HG03378 (cell line): Measurements from ENCODE around the gene KCNMA1.
"Not testable (repeated sequence)": the region's sequence is repeated elsewhere in the genome, so short reads cannot be mapped to it uniquely, and the experiment has no call there.

Experiments used
- ATAC-seq: cut with Tn5 transposase; IDR thresholded peaks from one replicate; pipeline ENCODE4 v1.9.1; 2021; ENCODE audit warnings: mild to moderate bottlenecking, moderate library complexity; ENCODE audit not compliant: unreplicated experiment

The KCNMA1 gene

DNA sequence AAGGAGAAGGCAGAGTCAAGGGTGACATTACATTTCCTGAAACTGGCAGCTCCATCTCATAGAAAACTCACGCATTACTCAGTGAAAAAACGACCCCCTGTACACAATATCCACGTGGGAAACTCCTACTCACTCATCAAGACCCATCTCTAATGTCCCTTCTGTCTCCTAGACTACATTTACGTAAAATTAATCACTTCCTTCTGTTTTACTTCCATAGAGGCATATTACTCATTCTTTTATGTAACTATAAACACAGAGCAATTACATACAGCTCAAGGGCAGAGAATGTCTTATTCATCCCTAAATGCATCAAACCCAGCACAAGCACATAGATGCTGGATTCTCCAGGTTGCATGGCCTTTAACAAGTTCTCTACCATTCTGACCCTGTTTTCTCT, 281.8 kb downstream of the KCNMA1 start:
- ATAC-seq, result no peak

DNA sequence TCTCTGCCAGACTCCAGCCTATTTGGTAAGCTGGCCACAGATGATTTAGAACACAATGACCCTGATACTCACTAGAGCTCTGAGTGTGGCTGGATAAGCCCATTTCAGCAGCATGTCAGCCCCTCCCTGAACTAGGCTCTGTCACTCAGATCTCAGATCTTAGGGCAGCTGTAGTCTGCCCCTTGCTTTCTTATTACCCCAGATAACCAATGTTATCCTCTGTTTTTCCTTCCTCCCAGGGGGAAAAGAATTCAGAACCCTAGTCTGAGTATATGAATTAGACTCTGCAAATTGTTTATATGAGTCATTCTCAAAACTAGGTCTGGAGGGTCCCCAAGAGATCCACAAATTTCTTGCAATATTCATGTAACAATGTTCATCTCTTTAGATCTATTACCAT, 286.2 kb downstream of the KCNMA1 start:
- ATAC-seq, result no peak

DNA sequence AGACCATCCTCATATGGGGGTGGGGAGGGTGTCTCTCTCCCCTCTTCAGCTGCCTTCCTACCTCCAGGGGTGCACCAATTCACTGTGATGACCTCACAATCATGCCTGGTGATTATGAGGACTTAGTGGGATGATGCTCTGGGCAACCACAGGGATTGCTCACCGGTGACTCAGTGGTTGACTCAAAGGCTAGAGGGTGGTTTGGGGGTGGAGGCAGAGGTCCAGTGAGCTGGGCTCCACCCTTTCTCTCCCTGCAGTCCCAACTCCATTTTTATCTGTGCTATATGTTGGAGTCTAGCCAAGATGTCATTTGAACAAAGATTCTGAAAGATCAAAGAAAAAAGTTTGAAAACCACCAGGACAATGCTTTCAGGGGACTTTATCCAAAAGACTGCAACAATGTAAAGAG, 286.9 kb downstream of the KCNMA1 start:
- no peak for ATAC-seq

DNA sequence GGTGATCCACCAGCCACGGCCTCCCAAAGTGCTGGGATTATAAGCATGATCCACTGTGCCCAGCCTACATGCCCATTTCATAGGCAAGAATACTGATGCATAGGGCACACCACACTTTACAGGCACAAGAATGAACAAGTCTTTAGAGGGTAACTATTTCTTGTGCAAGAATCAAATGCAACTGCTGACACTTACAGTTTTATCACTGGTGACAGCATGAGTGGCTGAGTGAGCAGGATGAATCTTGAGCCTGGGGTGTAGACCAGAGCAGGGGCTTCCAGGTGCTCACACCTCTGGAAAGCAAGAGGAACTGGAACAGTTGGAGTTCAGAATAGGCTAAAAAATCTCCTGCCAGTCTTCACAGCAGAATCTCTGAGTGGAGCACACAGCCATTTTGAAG, 287.5 kb downstream of the KCNMA1 start:
- no peak for ATAC-seq

DNA sequence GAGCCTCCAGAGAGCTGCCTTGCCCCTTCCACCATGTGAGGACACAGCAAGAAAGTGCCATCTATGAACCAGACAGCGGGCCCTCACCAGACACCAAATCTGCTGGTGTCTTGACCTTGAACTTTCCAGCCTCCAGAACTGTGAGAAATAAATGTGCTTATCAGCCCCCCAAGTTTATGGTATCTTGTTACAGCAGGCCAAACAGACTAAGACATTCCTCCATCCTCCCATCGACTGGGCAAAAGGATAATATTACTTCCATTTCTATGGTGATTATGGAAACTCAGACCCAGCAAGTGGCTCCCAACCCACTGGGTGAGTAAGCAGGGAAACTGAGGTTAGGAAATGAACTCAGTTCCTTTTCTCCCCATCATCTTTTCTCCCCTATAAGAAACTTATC, 288.4 kb downstream of the KCNMA1 start:
- ATAC-seq, result no peak

DNA sequence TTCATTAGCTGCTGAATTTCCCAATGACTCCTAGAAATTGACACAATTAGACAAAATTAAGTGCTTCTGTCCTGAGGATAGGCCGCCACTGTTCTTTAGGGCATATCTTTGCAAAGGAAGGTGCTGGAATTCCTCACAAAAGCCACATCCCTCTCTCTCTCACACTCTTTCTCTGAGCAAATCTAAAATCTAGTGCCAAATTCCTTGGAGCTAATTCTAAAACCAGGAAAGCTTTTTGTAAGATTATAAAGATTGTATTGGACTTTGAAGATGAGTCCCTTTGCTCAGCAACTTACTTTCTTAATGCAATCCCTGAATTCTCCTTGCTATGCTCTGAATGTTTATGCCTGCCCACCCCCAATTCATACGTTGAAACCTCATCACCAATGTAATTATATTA, 288.9 kb downstream of the KCNMA1 start:
- ATAC-seq, result no peak

DNA sequence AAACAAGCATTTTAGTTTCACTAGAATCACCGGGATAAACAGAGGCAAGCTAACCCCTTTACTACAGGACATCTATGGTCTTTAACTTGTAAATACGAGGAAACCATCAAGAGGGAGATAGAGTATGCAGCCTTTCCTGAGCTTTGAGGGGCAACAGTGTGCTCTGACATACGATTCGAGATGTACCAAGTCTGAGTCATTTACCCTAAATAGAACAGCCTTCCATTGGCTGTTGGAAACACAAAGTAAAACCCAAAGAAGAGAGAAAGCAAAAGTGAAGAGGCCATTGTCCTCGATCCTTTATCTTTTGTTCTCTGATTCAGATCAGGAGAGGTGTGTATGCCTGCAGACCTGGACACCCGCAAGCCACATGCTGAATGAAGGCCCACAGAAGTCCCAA, 289.5 kb downstream of the KCNMA1 start:
- no peak for ATAC-seq

DNA sequence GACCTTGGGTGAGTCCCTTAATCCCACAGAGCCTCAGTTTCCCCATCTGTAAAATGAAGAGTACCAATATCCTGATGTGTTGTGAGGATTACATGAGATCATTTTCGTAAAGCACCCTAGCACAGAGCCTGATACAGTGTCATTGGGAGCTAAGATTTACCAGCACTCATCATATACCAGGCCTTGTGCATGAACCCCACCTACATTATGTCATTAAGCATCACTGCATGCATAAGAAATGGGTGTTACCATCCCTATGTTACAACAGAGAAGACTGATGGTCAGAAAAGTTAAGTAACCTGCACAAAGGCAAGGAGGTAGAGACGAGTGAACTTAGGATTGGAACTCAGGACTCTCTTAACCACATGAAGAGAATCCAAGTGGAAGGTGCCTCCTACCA, 290.6 kb downstream of the KCNMA1 start:
- ATAC-seq, result no peak

DNA sequence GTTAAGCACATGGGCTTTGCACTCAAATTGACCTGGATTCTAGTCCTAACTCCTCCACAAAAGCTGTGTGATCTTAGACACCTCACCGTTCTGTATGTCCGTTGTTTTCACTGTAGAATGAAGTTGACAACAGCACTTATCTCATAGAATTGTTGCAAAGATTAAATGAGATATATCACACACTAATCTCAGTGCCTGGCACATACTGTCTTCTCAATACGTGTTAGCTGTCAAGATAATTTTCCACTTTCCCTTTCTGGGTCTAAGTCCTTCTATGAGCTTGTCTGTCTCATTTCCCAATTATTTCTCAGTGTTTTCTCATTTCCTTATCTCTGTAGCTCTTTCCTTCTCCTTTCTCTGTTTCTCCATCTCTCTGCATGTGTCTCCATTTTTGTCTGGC, 296.6 kb downstream of the KCNMA1 start:
- no peak for ATAC-seq

DNA sequence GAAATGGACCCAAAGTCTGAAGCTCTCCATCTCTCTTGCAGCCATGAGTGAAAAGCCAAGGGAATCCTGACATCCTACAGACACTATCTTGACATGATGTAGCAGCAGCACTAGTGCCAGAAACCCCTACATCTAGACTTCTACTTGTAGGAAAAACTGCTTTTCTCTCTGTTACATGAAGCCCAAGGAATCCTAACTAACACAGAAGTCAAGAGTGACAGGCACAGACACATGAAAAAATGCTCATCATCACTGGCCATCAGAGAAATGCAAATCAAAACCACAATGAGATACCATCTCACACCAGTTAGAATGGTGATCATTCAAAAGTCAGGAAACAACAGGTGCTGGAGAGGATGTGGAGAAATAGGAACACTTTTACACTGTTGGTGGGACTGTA, 297.7 kb downstream of the KCNMA1 start:
- ATAC-seq, result not testable (repeated sequence)

DNA sequence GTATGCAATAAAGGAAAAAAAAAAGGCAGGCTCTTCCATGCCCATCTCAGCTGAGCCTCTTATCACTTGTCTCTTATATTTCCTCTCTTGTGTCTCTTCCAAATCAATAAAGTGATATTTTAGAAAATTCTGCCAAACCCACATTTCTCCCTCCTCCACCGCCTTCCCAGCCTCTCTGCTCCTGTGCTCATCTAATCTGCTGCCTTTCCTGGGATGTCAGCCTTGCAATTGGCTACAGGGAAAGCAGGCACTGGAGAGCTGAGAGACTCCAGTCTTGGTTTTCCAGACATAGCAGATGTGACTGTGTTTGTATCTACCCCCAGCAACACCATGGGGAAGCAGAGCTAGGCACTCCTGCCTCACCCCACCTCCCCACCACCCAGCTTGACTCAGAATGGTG, 298.4 kb downstream of the KCNMA1 start:
- no peak for ATAC-seq

DNA sequence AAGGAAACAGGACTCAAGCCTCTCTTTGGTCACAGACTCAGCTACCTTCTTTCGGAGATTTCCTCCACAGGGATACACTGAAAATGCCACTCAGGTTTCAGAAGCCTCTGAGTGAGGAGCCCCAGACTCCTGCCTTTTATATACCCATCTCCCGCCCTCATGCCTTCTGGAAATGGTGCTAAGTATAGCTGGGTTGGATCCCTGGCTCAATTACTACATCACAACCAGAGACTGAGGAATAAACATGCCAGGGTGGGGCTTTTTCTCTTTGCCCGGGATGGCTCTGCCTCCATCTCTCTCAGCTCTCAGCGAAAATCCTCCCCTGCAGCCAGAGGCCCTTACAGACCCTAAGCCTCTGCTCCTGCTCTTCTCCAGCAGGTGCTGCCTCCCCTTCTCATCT, 299.5 kb downstream of the KCNMA1 start:
- no peak for ATAC-seq

DNA sequence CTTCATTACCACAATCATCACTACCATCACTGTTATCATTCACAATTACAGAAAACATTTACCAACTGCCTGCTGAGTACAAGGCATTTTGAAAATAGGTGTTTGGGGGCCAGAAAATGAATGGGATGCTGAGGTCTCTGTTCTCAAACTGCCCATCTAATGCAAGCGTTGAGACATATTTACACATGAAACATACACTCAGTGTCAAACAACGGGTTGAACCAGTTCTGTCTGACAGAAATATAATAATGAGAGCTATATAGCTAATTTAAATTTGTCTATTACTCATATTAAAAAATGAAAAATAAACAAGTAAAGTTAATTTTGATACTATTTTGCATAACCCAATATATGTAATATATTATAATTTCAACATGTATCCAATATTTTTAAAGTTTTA, 303.1 kb downstream of the KCNMA1 start:
- no peak for ATAC-seq

DNA sequence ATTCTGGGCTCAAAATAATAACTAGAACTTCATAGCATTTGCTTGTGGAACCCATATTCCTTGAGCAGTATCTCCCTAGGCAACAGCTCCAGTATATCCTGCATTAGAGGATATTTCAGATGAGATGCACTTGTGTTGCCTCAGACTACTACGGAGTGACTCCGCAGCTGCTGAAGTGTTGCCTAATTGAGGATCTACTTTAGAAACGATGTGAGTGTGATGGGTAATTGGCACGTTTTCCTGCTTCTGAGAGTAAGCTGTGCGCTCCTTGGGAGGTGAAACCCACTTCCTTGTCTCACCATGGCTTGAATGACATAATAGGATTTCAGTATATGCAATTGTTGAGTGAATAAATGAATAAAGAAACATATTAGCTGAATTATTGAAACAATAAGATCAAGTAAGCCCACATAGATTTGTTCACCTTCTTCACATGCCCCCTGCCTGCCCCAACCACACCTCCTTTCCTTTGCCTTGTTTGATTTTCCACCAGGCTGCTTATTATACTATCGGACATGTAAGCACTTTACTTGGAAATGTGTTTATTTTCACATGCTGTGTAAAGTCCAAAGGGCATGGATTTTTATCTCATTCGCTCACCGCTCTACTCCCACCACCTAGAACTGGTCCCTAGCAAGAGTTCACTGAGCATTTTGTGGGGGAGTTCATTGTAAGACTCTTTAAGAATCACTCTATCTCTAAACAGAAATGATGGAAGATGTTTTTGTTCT, 303.8 kb downstream of the KCNMA1 start:
- no peak for ATAC-seq

DNA sequence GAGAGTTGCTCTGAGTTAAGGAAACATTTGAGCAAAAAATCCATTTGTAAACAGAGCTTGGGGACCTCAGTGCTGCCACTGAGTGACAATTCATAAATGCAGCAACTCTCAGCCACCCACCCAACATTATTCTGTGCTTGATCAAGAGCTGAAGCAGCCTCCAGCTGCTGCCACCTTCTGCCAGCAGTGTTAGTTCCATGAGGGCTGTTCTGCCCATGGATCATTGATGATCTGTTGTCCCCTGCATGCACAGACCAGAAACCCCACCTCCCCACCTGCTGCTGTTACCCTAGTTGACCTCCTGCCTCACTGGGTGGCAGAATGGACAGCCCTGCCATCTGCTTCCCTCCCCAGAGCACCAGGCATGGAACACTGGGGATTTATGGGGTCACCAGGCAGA, 305.4 kb downstream of the KCNMA1 start:
- ATAC-seq, result no peak

DNA sequence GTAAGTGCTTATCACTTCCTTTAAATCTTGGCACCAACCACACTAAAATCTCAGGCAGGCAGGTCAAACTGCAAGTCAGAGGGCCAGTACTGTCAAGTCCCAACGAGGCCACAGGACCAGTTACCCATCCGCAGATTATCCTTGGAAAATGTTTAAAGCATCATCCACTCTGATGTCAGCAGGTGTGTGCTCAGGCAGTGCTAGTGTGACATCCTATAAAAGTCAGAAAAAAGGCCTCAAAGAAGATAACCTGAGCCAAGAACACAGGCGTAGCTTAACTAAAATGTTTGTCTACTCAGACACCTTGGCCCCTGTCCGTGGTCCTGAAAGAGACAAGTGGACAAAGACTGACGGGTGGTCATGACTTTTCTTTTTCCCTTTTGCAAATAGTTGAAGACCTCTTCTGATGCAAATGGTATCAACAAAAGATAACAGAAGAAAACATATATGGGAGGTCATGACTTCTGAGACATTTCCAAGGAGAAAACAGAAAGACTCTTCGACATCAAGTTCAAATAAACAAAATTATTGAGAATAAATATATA, 309.3 kb downstream of the KCNMA1 start:
- ATAC-seq, result no peak

DNA sequence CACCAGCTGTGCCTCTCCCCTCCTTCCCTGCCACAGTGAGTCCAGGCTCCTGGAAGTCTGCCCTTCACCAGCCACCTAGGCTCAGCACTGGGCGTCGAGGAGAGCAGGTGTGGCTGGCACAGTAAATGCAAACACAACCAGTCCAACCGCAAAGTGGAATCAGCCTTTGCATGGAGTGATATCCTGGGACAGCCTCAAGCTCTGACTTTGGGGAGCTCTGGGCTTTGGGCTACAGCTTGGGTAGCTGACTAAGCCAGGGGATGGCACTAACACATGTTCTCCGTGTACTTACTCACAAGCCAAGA, 312.4 kb downstream of the KCNMA1 start:
- no peak for ATAC-seq

DNA sequence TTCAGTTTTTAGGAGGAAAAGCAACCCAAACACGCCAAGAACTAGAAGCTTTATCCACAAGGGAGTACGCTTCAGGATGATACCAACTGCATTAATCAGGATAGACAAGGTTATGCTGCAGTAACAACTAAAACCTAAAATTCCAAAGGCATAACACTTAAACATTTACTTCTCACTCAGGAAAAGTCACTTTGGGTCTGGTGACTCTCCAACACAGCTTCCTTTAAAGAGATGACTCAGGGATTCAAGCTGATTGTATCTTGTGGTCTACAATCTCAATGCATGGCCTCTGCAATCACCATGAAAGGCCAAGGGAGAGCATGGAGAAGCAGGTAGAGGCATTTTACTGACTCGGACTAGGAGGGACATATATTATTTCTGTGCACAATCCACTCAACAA, 315.8 kb downstream of the KCNMA1 start:
- no peak for ATAC-seq

DNA sequence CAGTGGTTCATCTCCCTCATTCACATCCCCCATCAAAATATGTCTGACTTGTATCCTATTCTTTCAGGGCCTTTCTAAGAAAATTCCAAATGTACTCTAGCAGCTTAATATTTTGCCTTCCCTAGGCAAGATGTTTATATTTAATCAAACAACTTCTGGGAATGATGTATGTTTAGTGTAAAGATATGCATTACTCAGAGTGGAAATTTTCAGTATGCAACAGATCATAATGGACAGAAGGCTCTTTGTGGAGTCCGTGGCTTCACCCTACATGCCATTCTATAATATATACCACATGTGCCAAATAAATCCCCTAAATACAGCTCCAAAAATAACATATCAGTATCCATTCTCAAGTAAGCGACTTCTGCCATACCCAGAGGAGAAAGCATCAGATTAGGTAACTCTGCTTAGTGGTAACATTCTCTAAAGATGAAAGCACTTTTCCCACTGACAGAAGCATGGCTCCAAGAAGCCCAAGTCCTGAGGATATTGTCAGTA, 316.6 kb downstream of the KCNMA1 start:
- ATAC-seq, result no peak

DNA sequence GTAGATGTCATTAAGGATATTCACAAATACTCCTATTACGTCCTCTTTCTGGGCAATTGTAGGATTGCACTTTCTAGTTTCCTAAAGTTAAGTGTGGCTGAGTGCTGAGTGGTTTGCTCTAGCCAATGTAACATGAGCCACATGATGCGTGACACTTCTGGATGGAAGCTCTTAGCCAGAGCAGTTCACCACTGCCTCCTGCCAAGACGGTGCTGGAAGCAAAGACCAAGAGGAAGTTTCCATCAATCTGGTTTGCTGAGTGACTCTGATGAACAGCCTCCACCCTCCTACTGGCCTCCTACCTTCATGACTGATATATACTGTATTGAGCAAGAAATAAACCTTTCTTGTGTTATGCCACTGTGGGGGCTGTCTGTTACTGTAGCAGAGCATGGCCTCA, 318.1 kb downstream of the KCNMA1 start:
- ATAC-seq, result no peak

DNA sequence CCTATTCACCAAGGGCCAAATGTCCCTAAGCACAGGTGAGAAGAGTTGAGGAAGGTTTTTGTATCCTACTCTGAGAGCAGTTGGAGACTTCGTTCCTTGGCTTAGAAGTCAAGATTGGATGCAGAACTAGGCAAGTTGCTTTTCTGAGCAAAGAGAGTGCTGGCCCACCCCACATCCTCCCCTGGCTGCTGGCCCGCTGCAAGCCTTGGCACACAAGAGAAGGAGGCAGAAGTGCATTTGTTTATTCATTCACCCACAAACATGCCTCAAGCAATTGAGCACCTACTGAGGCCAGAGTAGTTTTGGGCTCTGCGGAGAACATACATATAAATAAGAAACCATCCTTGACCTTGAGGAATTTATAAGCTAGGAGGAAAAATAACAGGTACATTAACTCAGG, 318.9 kb downstream of the KCNMA1 start:
- no peak for ATAC-seq

DNA sequence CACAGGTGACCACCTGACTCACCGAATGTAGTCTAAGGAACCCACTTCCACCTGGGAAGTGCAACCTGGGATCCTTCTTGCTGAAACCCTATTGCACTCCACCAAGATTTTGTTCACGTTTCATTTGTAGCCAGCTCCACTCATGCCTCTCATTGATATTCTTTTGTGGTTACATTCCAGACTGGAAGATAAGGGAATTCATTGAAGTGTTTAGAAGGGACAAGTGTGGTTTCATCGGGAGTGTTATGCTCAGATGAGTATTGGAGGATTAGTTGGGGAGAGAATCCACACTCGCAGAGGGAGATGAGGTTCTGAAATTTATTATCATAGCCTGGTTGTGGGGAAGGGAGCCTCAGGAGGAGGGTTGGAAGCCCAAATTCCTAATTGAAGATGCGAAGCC, 320.4 kb downstream of the KCNMA1 start:
- no peak for ATAC-seq

DNA sequence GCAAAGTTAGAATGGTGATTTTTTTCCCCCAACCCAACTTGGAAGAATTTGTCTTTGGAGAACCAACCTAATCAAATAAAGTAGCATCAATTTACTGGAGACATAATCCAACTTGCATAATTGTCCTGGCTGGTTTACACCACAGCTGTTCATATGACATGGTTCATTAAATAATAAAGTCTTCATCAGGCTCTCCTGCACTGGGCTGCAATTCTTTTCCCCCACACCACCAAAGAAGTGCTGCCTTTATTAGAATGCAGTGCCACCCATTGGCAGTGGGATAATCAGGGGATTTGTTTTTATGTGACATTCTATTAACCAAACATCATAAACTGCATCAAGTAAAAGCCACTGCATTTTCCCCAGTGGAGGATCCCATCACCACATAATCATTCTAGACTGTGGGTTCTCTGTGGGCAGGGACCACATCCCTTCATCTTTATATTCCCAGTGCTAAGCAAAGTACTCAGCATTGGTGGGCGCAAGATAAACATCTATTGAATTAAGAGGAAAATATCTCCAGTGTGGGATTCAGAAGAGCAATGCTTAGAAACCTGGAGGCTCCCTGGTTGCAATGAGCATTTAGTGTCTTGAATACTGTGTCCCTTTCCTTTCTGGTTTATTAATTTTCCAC, 322.0 kb downstream of the KCNMA1 start:
- ATAC-seq, result no peak
